Psoas muscle (tissue), 8 donors: ENCODE results near the gene HOXA1. TPM values are rescaled to one million over a fixed set of nuclear protein-coding genes. Genes with fewer than 3 reads are reported as not detected.
A peak's percentile ranks its signal among the peaks of the same experiment; 100 is the strongest.

Experiments used
- ATAC-seq, 4 donors: fragments of 200-7000 bp; cut with Tn5 transposase; one replicate each; pipeline ENCODE4 v1.9.1; 2020; ENCODE audit warnings: moderate library complexity in 3 of 4, mild to moderate bottlenecking in 2 of 4
- DNase-seq, 2 donors: peaks; one replicate each; pipeline ENCODE4 v3.0.0-alpha.2; 2020
- H3K27ac ChIP-seq: fragments of 200-600 bp; one replicate; pipeline ENCODE4 v1.8.0; 2022
- H3K27me3 ChIP-seq, 3 donors: fragments of 200-600 bp in 1 of 3; one replicate each; pipeline versions ENCODE4 v1.6.1 to v1.8.0; 2013 to 2022; ENCODE audit warnings: low read length in 2 of 3, mild to moderate bottlenecking in 2 of 3, moderate library complexity in 1 of 3; ENCODE audit not compliant: insufficient read depth in 3 of 3
- H3K36me3 ChIP-seq, 2 donors: fragments of 200-600 bp in 1 of 2; one replicate each; pipeline versions ENCODE4 v1.6.1 to v1.8.0; 2013 to 2022; ENCODE audit warnings: low read depth in 1 of 2, mild to moderate bottlenecking in 1 of 2, moderate library complexity in 1 of 2; ENCODE audit not compliant: insufficient read depth in 1 of 2
- H3K4me1 ChIP-seq: fragments of 200-600 bp; one replicate; pipeline ENCODE4 v1.8.0; 2022
- H3K4me3 ChIP-seq: fragments of 200-600 bp; one replicate; pipeline ENCODE4 v1.8.0; 2022; ENCODE audit warnings: mild to moderate bottlenecking
- H3K9me3 ChIP-seq: fragments of 200-600 bp; one replicate; pipeline ENCODE4 v1.8.0; 2022
- WGBS, 3 donors: extraction: QIAGEN DNeasy Blood & Tissue Kit; methylation state at CpG; one replicate each; pipeline versions ENCODE4 v1.1.6 to v1.1.7; 2013; 5-methylcytosine and 5-hydroxymethylcytosine counted together
- intact Hi-C, 2 donors: fragments of 100-400 bp; cut with DNase I; formaldehyde crosslinking; loops; one replicate each; pipeline versions ENCODE4 v1.11.0 to v1.14.2; 2022
- polyA plus RNA-seq, 3 donors: library from polyadenylated mRNA; stranded (reverse); fragments of 200-250 nt; gene quantifications; one replicate each; pipeline ENCODE4 v1.2.3, GENCODE V29; 2013
- total RNA-seq, 4 donors: library from RNA; stranded (reverse); fragmentation: NEBNext Ultra II Directional in 2 of 4; extraction: Animal tissue kit (Norgen Biotek cat#: 25700) in 2 of 4; gene quantifications; one replicate each; pipeline versions ENCODE4 v1.2.1 to v1.2.4, GENCODE V29; 2021 to 2023
- TF ChIP-seq, protein P1 (sequence below): fragments of 200-600 bp; IDR thresholded peaks from one replicate; pipeline ENCODE4 v1.8.0; 2022; ENCODE audit warnings: antibody characterized with exemption
- donor health status: healthy with polysubstance abuse.
- donor health status: DM: no; HTN: no; CAD: no; lungs with moderate emphysema.
- donor health status: Bipolar disorder and iron deficiency.
- donor health status: healthy.
- donor health status: DM: yes; HTN: yes; CAD: no.
- donor health status: DM: no; HTN: no; CAD: no.
- donor health status: DM: no; HTN: no; CAD: no.
- donor health status: DM: yes; HTN: yes; CAD: no.

Gene HOXA1
- total and polyA plus RNA-seq, 7 donors: 0.03 to 0.22 (median 0.21) TPM; not detected in 2

DNA sequence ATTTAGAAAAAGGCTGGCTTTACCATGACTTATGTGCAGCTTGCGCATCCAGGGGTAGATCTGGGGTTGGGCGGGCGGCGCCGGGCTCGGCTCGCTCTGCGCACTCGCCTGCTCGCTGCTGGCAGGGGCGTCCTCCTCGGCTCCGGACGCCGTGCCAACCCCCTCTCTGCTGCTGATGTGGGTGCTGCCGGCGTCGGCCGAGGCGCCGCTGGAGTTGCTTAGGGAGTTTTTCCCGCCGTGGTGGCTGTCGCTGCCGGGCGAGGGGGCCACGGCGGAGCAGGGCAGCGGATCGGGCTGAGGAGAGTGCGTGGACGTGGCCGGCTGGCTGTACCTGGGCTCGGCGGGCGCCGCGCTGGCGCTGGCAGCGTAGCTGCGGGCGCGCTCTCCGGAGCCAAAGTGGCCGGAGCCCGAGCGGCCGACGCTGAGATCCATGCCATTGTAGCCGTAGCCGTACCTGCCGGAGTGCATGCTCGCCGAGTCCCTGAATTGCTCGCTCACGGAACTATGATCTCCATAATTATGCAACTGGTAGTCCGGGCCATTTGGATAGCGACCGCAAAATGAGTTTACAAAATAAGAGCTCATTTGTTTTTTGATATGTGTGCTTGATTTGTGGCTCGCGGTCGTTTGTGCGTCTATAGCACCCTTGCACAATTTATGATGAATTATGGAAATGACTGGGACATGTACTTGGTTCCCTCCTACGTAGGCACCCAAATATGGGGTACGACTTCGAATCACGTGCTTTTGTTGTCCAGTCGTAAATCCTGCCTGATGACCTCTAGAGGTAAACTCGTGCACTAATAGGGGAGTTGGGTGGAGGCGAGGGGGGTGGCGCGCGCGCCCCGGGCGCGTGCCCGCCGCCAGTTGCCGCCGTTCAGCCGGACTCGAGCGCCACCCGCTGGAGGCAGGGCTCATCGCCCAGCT lies 47.5 kb upstream of the HOXA1 start, which contains the start of gene HOXA5:
Gene HOXA5, minus strand, starts transcription at position 659 of the 927 bp plus-strand sequence. Its CDS starts 74 bp downstream, at position 585.
- H3K4me3 ChIP-seq: peak within 1 kb of the TSS; percentile 74
- no peaks in the 10 kb centered on the region for H3K27me3 ChIP-seq
- no peaks in the 10 kb centered on the region for H3K9me3 ChIP-seq
- peaks cover 0 to 37% of the 10 kb centered on the region in 2 donors for H3K36me3 ChIP-seq
- peak within 1 kb of the TSS; percentile 83 for H3K27ac ChIP-seq
- TF ChIP-seq, protein P1, sequence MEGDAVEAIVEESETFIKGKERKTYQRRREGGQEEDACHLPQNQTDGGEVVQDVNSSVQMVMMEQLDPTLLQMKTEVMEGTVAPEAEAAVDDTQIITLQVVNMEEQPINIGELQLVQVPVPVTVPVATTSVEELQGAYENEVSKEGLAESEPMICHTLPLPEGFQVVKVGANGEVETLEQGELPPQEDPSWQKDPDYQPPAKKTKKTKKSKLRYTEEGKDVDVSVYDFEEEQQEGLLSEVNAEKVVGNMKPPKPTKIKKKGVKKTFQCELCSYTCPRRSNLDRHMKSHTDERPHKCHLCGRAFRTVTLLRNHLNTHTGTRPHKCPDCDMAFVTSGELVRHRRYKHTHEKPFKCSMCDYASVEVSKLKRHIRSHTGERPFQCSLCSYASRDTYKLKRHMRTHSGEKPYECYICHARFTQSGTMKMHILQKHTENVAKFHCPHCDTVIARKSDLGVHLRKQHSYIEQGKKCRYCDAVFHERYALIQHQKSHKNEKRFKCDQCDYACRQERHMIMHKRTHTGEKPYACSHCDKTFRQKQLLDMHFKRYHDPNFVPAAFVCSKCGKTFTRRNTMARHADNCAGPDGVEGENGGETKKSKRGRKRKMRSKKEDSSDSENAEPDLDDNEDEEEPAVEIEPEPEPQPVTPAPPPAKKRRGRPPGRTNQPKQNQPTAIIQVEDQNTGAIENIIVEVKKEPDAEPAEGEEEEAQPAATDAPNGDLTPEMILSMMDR: peak; percentile 71
- H3K4me1 ChIP-seq: peaks cover 13% of the 10 kb centered on the region
- ATAC-seq (peak; percentile 51 to 92 (median 76)), DNase-seq (peak; percentile 84 to 86)
- 54 to 66% (median 58%) methylated on average over 80 to 86 of the region's 86 CpGs for WGBS, 3 donors
- intact Hi-C loops: loop anchor here in 1 of 2 donors (5.0 to 10.0 kb wide), 2 partner anchors 286 to 748 kb away; no protein-coding TSS in a partner anchor

DNA sequence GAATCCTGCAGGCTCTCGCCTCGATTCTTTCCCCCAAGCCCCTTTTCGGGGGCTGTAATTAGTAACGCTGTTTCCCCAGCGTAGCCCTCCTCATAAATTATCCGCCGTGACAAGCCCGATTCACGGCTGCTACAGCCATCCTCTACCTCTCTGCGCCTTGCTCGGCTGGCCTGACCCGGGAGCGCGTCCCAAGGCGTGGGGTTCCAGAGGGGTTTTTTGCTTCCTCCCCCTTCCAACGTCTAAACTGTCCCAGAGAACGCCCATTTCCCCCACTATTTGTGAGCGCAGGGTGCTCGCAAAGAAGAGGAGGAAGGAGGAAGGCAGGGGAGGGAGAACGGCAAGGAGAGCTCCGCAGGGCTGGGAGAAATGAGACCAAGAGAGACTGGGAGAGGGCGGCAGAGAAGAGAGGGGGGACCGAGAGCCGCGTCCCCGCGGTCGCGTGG lies 46.8 kb upstream of the HOXA1 start:
- DNase-seq (peak in 1 of 2 donors; percentile 41), ATAC-seq (no peak)
- intact Hi-C loops: loop anchor here in 1 of 2 donors (5.0 to 10.0 kb wide), 2 partner anchors 285 to 748 kb away; no protein-coding TSS in a partner anchor
- Histone ChIP-seq H3K36me3 (peaks cover 0 to 37% of the 10 kb centered on the region in 2 donors), H3K27ac (peak overlapping the region; percentile 83), H3K4me1 (peaks cover 19% of the 10 kb centered on the region), H3K4me3 (peak overlapping the region; percentile 74), H3K27me3 (no peaks in the 10 kb centered on the region), H3K9me3 (no peaks in the 10 kb centered on the region)
- 50 to 63% (median 61%) methylated on average over 29 of the region's 29 CpGs for WGBS, 3 donors
- TF ChIP-seq, protein P1: no peak

DNA sequence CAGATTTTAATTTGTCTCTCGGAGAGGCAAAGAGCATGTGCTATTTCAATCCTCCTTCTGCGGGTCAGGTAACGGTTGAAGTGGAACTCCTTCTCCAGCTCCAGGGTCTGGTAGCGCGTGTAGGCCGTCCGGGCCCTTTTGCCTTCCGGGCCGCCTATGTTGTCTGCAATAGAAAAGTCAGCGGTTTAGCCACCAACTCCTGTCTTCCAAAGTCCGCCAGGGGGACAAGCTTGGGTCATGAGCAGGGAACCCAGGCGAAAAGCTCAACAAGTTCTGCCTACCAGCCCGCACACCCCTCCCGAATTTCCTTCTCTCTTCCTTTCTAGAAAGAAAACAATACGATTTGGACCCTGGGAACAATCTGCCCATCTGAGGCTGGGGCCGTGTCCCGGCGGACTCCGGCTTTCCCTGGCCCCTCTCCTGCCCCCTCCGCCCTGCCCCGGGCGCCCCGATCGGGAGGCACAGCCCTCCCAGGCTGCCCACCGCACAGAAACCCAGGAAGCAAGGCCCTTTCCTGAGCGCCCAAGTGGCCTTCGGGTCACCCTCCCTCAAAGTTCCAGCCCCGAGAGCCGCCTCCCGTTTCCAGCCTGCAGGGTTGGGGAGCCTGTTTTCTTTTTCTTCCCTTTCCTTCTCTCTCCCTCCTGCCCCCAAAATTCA lies 46.3 kb upstream of the HOXA1 start:
- Histone ChIP-seq H3K27ac (peak overlapping the region; percentile 83), H3K36me3 (peaks cover 0 to 37% of the 10 kb centered on the region in 2 donors), H3K4me1 (peaks cover 19% of the 10 kb centered on the region), H3K4me3 (peak overlapping the region; percentile 74), H3K9me3 (no peaks in the 10 kb centered on the region), H3K27me3 (no peaks in the 10 kb centered on the region)
- peak in 1 of 2 donors; percentile 53 for DNase-seq
- intact Hi-C loops: loop anchor here in 1 of 2 donors (5.0 to 10.0 kb wide), 2 partner anchors 285 to 747 kb away; no protein-coding TSS in a partner anchor
- no peak for ATAC-seq
- 70 to 77% (median 72%) methylated on average over 30 of the region's 30 CpGs for WGBS, 3 donors
- TF ChIP-seq, protein P1: no peak

GRCh38 chr7:27141137-27141922 lies 45.5 kb upstream of the HOXA1 start:
- H3K4me1 ChIP-seq: peaks cover 14% of the 10 kb centered on the region
- ATAC-seq: no peak
- peak overlapping the region; percentile 83 for H3K27ac ChIP-seq
- H3K4me3 ChIP-seq: peak overlapping the region; percentile 74
- 78 to 84% (median 84%) methylated on average over 18 of the region's 18 CpGs for WGBS, 3 donors
- no peaks in the 10 kb centered on the region for H3K9me3 ChIP-seq
- intact Hi-C loops: loop anchor here in 1 of 2 donors (5.0 to 10.0 kb wide), 2 partner anchors 284 to 747 kb away; no protein-coding TSS in a partner anchor
- TF ChIP-seq, protein P1: no peak
- H3K36me3 ChIP-seq: peaks cover 0 to 37% of the 10 kb centered on the region in 2 donors
- H3K27me3 ChIP-seq: no peaks in the 10 kb centered on the region
- no peak for DNase-seq
